Astrocyte of the spinal cord (primary cell): ENCODE data around the gene ICE2.

Source experiments
- DNase-seq: peaks from one replicate; pipeline ENCODE4 v3.0.0; 2011; ENCODE audit warnings: low read depth, low spot score
- H3K4me3 ChIP-seq: 2 replicates; pipeline ENCODE4 v1.5.1; 2011; ENCODE audit warnings: low read depth, mild to moderate bottlenecking, low read length, moderate library complexity
- in situ Hi-C: cut with HindIII; loops from 2 replicates; pipeline ENCODE4 v1.10.0; 2017; ENCODE audit warnings: low sequenced_read_pairs
- TF ChIP-seq, protein P1 (sequence below): IDR thresholded peaks from 2 replicates; pipeline ENCODE4 v1.5.1; 2012; ENCODE audit warnings: low read depth, mild to moderate bottlenecking, low read length, inconsistent platforms

The ICE2 gene

GRCh38 chr15:60389261-60390077, 89.5 kb downstream of the ICE2 start:
- TF ChIP-seq, protein P1, sequence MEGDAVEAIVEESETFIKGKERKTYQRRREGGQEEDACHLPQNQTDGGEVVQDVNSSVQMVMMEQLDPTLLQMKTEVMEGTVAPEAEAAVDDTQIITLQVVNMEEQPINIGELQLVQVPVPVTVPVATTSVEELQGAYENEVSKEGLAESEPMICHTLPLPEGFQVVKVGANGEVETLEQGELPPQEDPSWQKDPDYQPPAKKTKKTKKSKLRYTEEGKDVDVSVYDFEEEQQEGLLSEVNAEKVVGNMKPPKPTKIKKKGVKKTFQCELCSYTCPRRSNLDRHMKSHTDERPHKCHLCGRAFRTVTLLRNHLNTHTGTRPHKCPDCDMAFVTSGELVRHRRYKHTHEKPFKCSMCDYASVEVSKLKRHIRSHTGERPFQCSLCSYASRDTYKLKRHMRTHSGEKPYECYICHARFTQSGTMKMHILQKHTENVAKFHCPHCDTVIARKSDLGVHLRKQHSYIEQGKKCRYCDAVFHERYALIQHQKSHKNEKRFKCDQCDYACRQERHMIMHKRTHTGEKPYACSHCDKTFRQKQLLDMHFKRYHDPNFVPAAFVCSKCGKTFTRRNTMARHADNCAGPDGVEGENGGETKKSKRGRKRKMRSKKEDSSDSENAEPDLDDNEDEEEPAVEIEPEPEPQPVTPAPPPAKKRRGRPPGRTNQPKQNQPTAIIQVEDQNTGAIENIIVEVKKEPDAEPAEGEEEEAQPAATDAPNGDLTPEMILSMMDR: no peak
- in situ Hi-C loops: no loop called here
- peak; percentile 34 for DNase-seq
- no peak overlapping the region for H3K4me3 ChIP-seq

DNA sequence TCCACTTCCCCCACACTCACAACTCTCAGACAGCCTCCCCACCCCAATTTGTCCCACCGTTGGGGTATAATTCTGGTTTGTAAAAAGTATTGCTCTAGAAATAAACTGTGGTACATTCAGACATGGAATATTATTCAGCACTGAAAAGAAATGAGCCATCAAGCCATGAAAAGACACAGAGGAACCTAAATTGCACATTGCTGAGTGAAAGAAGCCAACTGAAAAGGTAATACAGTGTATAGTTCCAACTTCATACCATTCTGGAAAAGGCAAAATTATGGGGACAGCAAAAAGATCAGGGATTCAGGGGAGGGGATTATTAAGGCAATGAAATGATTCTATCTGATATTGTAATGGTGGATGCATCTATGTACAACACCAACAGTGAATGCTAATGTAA, 91.6 kb downstream of the ICE2 start:
- no peak overlapping the region for H3K4me3 ChIP-seq
- TF ChIP-seq, protein P1: no peak
- in situ Hi-C loops: no loop called here
- DNase-seq: no peak

- TF ChIP-seq, protein P1: no peak
- no peak for DNase-seq
- no peak overlapping the region for H3K4me3 ChIP-seq
- in situ Hi-C loops: no loop called here
Observed at GRCh38 chr15:60386615-60387014, 92.3 kb downstream of the ICE2 start.

DNA sequence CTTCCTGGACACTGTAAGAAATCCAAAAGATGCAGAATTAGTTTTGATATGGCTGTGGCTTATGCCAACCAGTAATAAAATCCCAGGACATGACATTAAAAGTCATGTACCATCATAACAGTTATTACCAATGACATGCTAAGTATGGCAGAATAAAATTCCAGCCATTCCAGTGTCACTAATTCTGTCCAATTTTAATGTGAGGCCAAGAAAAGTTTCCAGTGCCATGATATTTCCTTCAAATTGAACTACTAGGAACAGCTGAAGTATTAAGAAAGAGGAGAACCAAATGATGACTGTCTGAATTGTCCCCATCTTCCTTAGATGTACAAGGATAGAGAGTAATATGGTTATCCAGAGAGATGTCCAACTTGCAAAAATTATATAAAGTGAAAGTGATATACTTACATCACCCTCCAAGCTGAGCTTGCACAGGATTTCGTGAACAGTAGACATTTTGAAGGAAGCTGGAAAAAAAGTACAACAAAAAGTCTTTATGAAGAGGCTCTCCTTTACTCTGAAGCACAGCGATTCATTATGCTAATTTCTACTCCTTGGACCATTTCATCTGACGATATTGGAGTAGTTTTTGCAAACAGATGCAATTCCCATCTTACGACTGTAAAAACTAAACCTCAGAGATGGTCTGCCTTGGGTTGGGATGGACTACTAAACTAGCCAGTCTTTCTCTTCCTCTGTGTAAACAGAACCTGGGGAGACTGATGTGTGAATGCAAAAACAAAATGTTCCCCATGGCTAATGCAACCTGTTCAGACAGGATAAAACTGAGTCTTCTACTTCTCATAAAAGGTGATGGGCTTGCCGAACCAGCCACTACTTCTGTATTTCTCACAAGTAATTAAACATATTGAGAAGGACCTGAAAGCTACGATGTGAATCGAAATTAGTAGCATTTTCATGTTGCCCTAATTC, 93.1 kb downstream of the ICE2 start:
- no peak overlapping the region for H3K4me3 ChIP-seq
- TF ChIP-seq, protein P1: no peak
- no peak for DNase-seq
- in situ Hi-C loops: no loop called here

- DNase-seq: no peak
- H3K4me3 ChIP-seq: no peak overlapping the region
- TF ChIP-seq, protein P1: no peak
- in situ Hi-C loops: no loop called here
Observed at GRCh38 chr15:60384526-60385126, 94.3 kb downstream of the ICE2 start.

GRCh38 chr15:60384053-60384452, 94.9 kb downstream of the ICE2 start:
- TF ChIP-seq, protein P1: no peak
- DNase-seq: no peak
- in situ Hi-C loops: no loop called here

More at GRCh38 chr15:60384053-60384452, 94.9 kb downstream of the ICE2 start:
- no peak overlapping the region for H3K4me3 ChIP-seq
